ENCODE measurements around the gene KCNJ6.
"Not testable (repeated sequence)": the region's sequence is repeated elsewhere in the genome, so short reads cannot be mapped to it uniquely, and the experiment has no call there.

The KCNJ6 gene

DNA sequence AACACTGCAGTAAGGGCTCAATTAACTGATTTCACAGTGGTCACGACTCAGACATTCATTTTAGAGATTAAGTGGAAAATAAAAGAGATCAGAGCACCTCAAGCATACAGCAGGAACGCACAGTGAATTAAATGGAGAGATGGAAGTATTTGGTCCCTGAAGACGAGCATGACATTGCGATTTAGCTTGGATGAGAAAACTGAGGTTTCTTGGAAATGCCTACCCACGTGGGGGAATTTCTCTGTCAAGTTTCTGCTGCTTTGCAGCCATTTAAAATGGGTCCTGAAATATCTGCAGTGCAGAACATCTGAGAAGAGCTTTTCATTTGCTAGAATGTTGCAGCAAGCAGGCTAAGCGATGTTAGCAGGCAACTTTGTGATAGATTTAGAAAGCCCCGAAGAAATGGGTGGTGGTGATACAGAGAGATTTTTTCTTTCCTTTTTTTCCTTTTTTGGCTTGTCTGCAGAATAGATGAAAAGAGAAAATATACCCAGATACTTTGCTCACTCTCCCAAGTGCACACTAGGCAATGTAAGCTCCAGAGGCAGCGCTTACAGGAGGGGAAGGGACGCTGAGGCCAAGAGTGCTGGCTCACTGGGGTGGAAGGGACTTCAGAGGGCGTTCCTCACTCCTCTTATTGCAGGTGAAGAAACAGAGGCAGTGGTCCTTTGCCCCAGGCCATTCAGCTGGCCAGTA lies 258.0 kb downstream of the KCNJ6 start:
- Histone ChIP-seq H3K27ac (ENCODE audit: low read depth, low read length) (no peak overlapping the region), H3K27me3 (ENCODE audit: insufficient read depth, low read length) (no peaks in the 10 kb centered on the region), H3K9me3 (ENCODE audit: insufficient read depth, low read depth, low read length) (no peaks in the 10 kb centered on the region), H3K4me1 (ENCODE audit: insufficient read depth, low read length) (no peaks in the 10 kb centered on the region), H3K36me3 (ENCODE audit: insufficient read depth, low read length) (no peaks in the 10 kb centered on the region), H3K9ac (ENCODE audit: low read depth, low read length) (no peak overlapping the region), H3K4me3 (ENCODE audit: low read length) (no peak overlapping the region)
- 84% methylated on average over 10 of the region's 10 CpGs for WGBS

DNA sequence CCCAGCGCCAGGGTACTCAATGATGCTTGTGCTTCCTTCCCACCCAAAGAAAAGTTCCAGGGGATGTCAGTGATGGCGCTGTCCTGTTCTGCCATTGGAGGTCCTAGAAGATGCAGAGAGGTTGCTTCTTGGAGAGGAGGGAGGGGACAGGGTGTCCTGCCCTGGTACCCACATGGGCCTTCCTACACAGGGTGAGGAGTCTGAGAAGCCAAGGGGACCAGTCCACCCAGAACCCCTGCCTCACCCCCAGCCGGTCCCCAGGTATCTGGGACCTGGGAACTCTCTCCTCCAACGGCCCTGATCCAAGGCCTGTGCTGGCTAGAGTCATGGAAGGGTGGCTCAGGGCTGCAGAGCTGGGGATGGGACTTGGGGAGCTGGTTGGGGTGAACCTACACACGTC lies 259.4 kb downstream of the KCNJ6 start:
- Histone ChIP-seq H3K4me1 (ENCODE audit: insufficient read depth, low read length) (no peaks in the 10 kb centered on the region), H3K27ac (ENCODE audit: low read depth, low read length) (no peak overlapping the region), H3K36me3 (ENCODE audit: insufficient read depth, low read length) (no peaks in the 10 kb centered on the region), H3K27me3 (ENCODE audit: insufficient read depth, low read length) (no peaks in the 10 kb centered on the region), H3K4me3 (ENCODE audit: low read length) (no peak overlapping the region), H3K9ac (ENCODE audit: low read depth, low read length) (no peak overlapping the region), H3K9me3 (ENCODE audit: insufficient read depth, low read depth, low read length) (no peaks in the 10 kb centered on the region)
- 95% methylated on average over 5 of the region's 5 CpGs for WGBS

DNA sequence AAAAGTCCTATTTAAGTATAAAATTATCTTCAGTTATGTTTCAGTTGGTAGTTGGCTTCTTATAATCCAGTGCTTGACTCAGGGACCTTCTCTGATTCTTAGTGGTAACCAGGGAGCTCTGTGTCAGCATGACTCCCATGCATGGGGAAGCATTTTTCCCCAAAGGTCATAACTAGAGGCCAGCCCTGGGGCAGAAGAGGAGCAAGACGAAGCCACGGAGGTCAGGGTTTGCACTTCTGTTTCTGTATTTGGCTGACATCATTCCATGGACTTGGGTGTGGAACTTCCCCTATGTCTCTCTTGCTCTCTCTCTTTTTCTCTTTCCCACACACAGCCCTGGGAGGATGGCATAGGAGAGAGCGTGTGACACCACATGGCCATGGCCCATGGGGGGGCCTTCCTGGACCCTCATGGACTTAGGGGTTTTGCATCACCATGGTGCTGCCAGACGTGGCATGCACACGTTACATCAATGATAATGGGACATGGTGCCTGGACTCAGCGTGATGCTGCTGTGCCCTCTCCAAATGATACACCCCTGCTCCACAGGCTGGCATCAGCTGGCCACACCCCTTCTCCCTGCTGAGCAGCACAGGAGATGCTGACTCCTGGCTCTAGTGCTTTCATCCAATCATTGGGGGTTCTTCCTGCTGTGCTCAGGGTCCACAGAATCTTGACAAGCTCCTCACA lies 260.5 kb downstream of the KCNJ6 start:
- 90% methylated on average over 6 of the region's 6 CpGs for WGBS
- H3K27ac ChIP-seq (ENCODE audit: low read depth, low read length) = no peak overlapping the region
- no peaks in the 10 kb centered on the region for H3K4me1 ChIP-seq (ENCODE audit: insufficient read depth, low read length)
- H3K27me3 ChIP-seq (ENCODE audit: insufficient read depth, low read length) = no peaks in the 10 kb centered on the region
- no peaks in the 10 kb centered on the region for H3K9me3 ChIP-seq (ENCODE audit: insufficient read depth, low read depth, low read length)
- H3K9ac ChIP-seq (ENCODE audit: low read depth, low read length) = no peak overlapping the region
- H3K4me3 ChIP-seq (ENCODE audit: low read length) = no peak overlapping the region
- no peaks in the 10 kb centered on the region for H3K36me3 ChIP-seq (ENCODE audit: insufficient read depth, low read length)

DNA sequence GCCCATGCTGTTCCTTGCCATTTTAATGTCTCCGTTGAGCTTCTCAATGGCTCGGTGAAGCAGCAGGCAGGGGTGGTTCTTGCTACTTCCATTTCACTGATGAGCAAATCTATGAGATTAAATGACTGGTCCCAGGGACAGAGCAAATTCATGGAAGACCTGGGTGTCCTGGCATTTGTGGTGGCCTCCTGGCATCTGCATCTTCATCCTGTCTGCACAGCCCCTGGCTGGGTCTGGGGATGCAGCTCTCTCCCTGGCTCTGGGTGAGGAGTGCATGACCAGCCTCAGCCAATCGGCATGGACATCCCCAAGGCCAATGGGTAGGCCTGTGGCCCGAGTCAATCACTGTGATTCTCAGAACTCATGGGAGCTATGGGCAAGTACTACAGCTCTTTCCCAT lies 261.7 kb downstream of the KCNJ6 start:
- Histone ChIP-seq H3K36me3 (ENCODE audit: insufficient read depth, low read length) (no peaks in the 10 kb centered on the region), H3K27me3 (ENCODE audit: insufficient read depth, low read length) (no peaks in the 10 kb centered on the region), H3K27ac (ENCODE audit: low read depth, low read length) (no peak overlapping the region), H3K4me3 (ENCODE audit: low read length) (no peak overlapping the region), H3K4me1 (ENCODE audit: insufficient read depth, low read length) (no peaks in the 10 kb centered on the region), H3K9me3 (ENCODE audit: insufficient read depth, low read depth, low read length) (no peaks in the 10 kb centered on the region), H3K9ac (ENCODE audit: low read depth, low read length) (no peak overlapping the region)
- WGBS = 94% methylated on average over 4 of the region's 4 CpGs

DNA sequence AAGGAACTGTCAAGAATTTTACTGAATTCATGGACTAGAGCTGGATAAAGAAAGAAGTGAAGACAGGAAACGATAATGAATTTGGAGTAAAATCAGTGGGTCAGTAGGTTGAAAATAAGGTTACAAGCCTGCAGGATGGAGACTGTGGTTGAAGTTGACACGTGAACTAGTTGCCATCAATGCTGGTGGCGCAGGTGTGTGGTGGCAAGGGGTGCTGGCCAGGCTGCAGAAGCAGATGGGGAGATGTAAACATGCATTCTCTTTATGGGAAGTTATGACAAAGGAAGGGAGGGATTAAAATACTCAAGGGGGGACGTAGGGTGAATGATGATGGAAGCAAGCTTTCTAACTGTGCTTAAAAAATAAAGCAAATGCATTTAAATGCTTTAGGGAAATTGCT lies 263.1 kb downstream of the KCNJ6 start:
- Histone ChIP-seq H3K9ac (ENCODE audit: low read depth, low read length) (no peak overlapping the region), H3K27ac (ENCODE audit: low read depth, low read length) (no peak overlapping the region), H3K36me3 (ENCODE audit: insufficient read depth, low read length) (no peaks in the 10 kb centered on the region), H3K27me3 (ENCODE audit: insufficient read depth, low read length) (no peaks in the 10 kb centered on the region), H3K9me3 (ENCODE audit: insufficient read depth, low read depth, low read length) (no peaks in the 10 kb centered on the region), H3K4me1 (ENCODE audit: insufficient read depth, low read length) (no peaks in the 10 kb centered on the region), H3K4me3 (ENCODE audit: low read length) (no peak overlapping the region)
- 91% methylated on average over 4 of the region's 4 CpGs for WGBS

DNA sequence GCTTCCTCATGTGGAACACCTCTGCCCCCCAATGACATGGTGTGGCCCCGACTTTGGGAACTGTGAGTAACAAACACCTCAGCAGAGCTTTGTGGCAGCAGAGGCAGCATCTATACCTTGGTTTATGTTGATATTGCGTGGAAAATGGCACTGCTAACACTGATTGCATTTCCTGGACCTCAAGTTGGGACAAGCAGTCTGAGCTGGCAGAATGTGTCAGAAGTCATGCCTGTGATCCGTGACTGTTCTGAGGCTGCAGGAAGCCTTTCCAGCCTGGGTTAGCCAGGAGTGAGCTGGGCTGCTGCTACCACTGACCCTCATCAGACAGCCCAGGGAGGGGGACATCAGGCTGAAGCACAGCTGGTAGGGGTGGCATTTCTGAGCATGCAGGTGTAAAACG lies 268.5 kb downstream of the KCNJ6 start:
- no peaks in the 10 kb centered on the region for H3K27me3 ChIP-seq (ENCODE audit: insufficient read depth, low read length)
- H3K27ac ChIP-seq (ENCODE audit: low read depth, low read length) = no peak overlapping the region
- no peaks in the 10 kb centered on the region for H3K9me3 ChIP-seq (ENCODE audit: insufficient read depth, low read depth, low read length)
- no peaks in the 10 kb centered on the region for H3K36me3 ChIP-seq (ENCODE audit: insufficient read depth, low read length)
- no peak overlapping the region for H3K9ac ChIP-seq (ENCODE audit: low read depth, low read length)
- H3K4me3 ChIP-seq (ENCODE audit: low read length) = no peak overlapping the region
- WGBS = 88% methylated on average over 4 of the region's 4 CpGs
- no peaks in the 10 kb centered on the region for H3K4me1 ChIP-seq (ENCODE audit: insufficient read depth, low read length)

DNA sequence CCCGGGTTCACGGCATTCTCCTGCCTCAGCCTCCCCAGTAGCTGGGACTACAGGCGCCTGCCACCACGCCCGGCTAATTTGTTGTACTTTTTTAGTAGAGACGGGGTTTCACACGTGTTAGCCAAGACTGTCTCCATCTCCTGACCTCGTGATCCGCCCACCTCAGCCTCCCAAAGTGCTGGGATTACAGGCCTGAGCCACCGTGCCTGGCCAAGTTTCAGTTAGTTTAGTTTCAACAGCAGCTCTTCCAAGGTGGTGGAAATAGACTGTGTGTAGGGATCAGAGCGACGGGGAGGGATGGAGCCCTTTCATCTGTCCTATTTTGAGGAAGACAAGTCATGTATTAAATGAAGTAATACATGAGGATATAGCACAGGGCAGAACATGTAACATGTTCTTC lies 269.5 kb downstream of the KCNJ6 start:
- not testable (repeated sequence) for H3K9me3 ChIP-seq (ENCODE audit: insufficient read depth, low read depth, low read length); H3K4me3 ChIP-seq (ENCODE audit: low read length)
- WGBS = 95% methylated on average over 12 of the region's 12 CpGs

DNA sequence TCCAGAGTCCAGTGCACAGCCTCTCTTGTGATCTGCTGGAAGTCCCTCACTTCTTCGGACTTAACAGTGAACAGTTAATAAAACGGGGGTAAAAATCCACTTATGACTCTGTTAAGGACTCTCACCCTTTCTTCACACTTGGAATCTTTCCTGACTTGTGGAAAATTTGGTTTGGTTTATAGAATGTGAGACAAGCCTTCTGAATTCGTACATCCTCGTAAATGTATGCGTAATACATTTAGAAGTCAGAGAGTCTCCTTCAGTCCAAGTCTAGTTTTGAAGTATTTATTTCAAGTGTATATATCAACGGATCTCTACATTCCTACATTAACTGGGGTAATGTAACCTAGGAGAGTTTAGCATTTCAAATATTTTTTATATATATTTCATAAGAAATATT lies 270.4 kb downstream of the KCNJ6 start:
- Histone ChIP-seq H3K9ac (ENCODE audit: low read depth, low read length) (no peak overlapping the region), H3K27me3 (ENCODE audit: insufficient read depth, low read length) (no peaks in the 10 kb centered on the region), H3K9me3 (ENCODE audit: insufficient read depth, low read depth, low read length) (no peaks in the 10 kb centered on the region), H3K36me3 (ENCODE audit: insufficient read depth, low read length) (no peaks in the 10 kb centered on the region), H3K4me3 (ENCODE audit: low read length) (no peak overlapping the region), H3K4me1 (ENCODE audit: insufficient read depth, low read length) (peaks cover 8% of the 10 kb centered on the region; the same call in 1 of the 2 replicates), H3K27ac (ENCODE audit: low read depth, low read length) (no peak overlapping the region)
- WGBS = 97% methylated on average over 5 of the region's 6 CpGs

More for the DNA sequence above, 269.5 kb downstream of the KCNJ6 start:
- not testable (repeated sequence) for H3K4me1 ChIP-seq (ENCODE audit: insufficient read depth, low read length); H3K36me3 ChIP-seq (ENCODE audit: insufficient read depth, low read length); H3K27me3 ChIP-seq (ENCODE audit: insufficient read depth, low read length); H3K27ac ChIP-seq (ENCODE audit: low read depth, low read length); H3K9ac ChIP-seq (ENCODE audit: low read depth, low read length)

DNA sequence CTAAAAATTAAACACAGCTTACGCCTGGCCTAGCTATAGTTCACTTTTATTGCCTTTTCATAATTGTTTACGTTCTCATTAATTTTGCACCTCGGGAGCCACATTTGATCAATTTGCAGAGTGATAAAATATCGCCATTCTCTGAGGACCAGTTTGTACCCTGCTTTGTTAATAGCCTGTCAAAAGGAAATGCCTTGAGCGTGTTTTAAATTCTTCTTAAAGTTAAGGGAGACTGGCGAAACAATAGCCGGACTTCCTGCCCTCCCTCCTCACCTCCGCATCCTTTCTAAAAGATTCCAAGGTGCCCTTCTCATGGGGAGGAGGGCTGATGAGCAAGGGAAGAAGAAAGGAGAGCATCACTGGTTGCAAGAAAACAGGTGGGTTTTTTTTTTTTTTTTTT lies 271.6 kb downstream of the KCNJ6 start:
- H3K4me3 ChIP-seq (ENCODE audit: low read length) = no peak overlapping the region
- no peak overlapping the region for H3K9ac ChIP-seq (ENCODE audit: low read depth, low read length)
- no peaks in the 10 kb centered on the region for H3K27me3 ChIP-seq (ENCODE audit: insufficient read depth, low read length)
- peaks cover 8% of the 10 kb centered on the region; the same call in 1 of the 2 replicates for H3K4me1 ChIP-seq (ENCODE audit: insufficient read depth, low read length)
- no peak overlapping the region for H3K27ac ChIP-seq (ENCODE audit: low read depth, low read length)
- H3K36me3 ChIP-seq (ENCODE audit: insufficient read depth, low read length) = no peaks in the 10 kb centered on the region
- no peaks in the 10 kb centered on the region for H3K9me3 ChIP-seq (ENCODE audit: insufficient read depth, low read depth, low read length)
- 81% methylated on average over 8 of the region's 8 CpGs for WGBS

DNA sequence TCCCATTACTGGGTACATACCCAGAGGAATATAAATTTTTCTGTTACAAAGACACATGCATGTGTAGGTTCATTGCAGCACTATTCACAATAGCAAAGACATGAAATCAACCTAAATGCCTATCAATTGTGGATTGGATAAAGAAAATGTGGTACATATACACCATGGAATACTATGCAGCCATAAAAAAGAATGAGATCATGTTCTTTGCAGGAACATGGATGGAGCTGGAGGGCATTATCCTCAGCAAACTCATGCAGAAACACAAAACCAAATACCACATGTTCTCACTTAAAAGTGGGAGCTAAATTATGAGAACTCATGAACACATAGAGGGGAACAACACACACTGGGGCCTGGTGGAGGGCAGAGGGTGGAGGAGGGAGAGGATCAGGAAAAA lies 272.4 kb downstream of the KCNJ6 start:
- not testable (repeated sequence) for H3K4me1 ChIP-seq (ENCODE audit: insufficient read depth, low read length); H3K4me3 ChIP-seq (ENCODE audit: low read length); H3K9ac ChIP-seq (ENCODE audit: low read depth, low read length); H3K9me3 ChIP-seq (ENCODE audit: insufficient read depth, low read depth, low read length); H3K27ac ChIP-seq (ENCODE audit: low read depth, low read length); H3K27me3 ChIP-seq (ENCODE audit: insufficient read depth, low read length); H3K36me3 ChIP-seq (ENCODE audit: insufficient read depth, low read length)

DNA sequence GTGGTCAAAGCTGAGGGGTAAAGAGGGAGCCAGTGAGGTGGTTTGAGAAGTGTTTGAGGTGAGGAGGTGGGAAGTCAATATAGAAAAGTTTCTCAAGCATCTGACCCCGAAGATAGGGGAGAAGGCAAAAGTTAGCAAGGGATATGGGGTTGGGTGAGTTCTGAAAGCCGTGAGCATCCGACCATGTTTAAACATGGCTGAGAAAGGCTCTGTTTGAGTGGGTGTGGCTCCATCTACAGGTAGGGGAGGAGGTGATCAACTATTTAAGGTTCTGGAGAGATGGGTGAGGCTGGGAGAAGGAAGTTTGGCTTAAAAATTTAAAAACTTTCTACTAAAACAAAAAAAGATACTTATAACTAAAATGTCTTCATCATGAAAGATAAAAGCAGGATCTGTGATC lies 273.8 kb downstream of the KCNJ6 start:
- H3K4me3 ChIP-seq (ENCODE audit: low read length) = no peak overlapping the region
- H3K4me1 ChIP-seq (ENCODE audit: insufficient read depth, low read length) = peaks cover 8% of the 10 kb centered on the region; the same call in 1 of the 2 replicates
- WGBS = 59% methylated on average over 3 of the region's 3 CpGs
- H3K9me3 ChIP-seq (ENCODE audit: insufficient read depth, low read depth, low read length) = no peaks in the 10 kb centered on the region
- H3K27me3 ChIP-seq (ENCODE audit: insufficient read depth, low read length) = no peaks in the 10 kb centered on the region
- H3K9ac ChIP-seq (ENCODE audit: low read depth, low read length) = no peak overlapping the region
- no peaks in the 10 kb centered on the region for H3K36me3 ChIP-seq (ENCODE audit: insufficient read depth, low read length)
- H3K27ac ChIP-seq (ENCODE audit: low read depth, low read length) = no peak overlapping the region
